Activated CD4-positive, alpha-beta memory T cell treated with anti-CD3 and anti-CD28 coated beads for 36 hours (primary cell): ENCODE measurements around the gene MAPK8IP1. TPM values are rescaled to one million over a fixed set of nuclear protein-coding genes. Genes with fewer than 3 reads are reported as not detected.
"Not testable (repeated sequence)": the region's sequence is repeated elsewhere in the genome, so short reads cannot be mapped to it uniquely, and the experiment has no call there.

Experiments used
- CTCF ChIA-PET: fragments of 350-600 bp; sonication (Branson Sonifier 250); formaldehyde crosslinking; loops from one replicate; lab custom pipeline; 2021; ENCODE audit warnings: antibody characterized with exemption, inconsistent platforms; lab: Charles Lee
- POLR2A ChIA-PET: fragments of 350-600 bp; sonication (Branson Sonifier 250); formaldehyde crosslinking; loops from one replicate; lab custom pipeline; 2021; ENCODE audit warnings: antibody characterized with exemption; lab: Charles Lee
- DNase-seq: peaks from one replicate; pipeline ENCODE4 v3.0.0-alpha.2; 2020
- H3K27ac Mint-ChIP-seq: one replicate; pipeline ENCODE4 v1.8.0; 2021; ENCODE audit warnings: mixed read lengths
- H3K27me3 Mint-ChIP-seq: one replicate; pipeline ENCODE4 v1.8.0; 2021; ENCODE audit warnings: mixed read lengths
- H3K36me3 Mint-ChIP-seq: one replicate; pipeline ENCODE4 v1.8.0; 2021; ENCODE audit warnings: mixed read lengths
- H3K4me1 Mint-ChIP-seq: one replicate; pipeline ENCODE4 v1.8.0; 2021; ENCODE audit warnings: low read depth, mixed read lengths
- H3K4me3 Mint-ChIP-seq: one replicate; pipeline ENCODE4 v1.8.0; 2021; ENCODE audit warnings: mild to moderate bottlenecking, mixed read lengths
- H3K9me3 Mint-ChIP-seq: one replicate; pipeline ENCODE4 v1.8.0; 2021; ENCODE audit warnings: mixed read lengths
- intact Hi-C: fragments of 100-400 bp; cut with micrococcal nuclease; formaldehyde crosslinking; loops from one replicate; pipeline ENCODE4 v1.15.1; 2023
- total RNA-seq, 2 experiments: library from RNA; stranded (reverse); gene quantifications; one replicate each; pipeline ENCODE4 v1.2.3, GENCODE V29; 2021

MAPK8IP1 gene
- total RNA-seq, 2 experiments from 2014 or later = 0.43 to 0.58 TPM

DNA sequence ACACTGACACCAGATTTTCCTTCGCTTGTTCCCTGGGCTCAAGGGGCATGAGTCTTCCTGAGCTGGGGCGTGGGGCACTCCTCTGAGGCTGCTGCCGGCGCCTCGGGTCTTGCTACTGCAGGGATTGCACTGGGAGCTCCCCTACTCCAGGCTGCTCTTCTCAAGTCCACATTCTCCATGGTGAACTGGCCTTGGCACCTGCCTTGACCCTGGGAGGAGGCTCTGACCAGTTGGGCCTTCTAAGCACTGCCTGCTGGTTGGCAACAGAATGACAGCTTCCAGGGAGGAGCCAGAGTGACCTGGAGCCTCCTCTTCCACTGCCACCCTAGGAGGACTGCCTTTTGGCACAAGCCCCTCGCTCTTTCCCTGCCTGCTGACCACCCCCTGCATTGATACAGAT, 12.1 kb downstream of the MAPK8IP1 start:
- Mint-ChIP-seq H3K27me3 (peaks cover 27% of the 10 kb centered on the region), H3K4me1 (no peaks in the 10 kb centered on the region), H3K27ac (no peak overlapping the region), H3K4me3 (no peak overlapping the region), H3K9me3 (no peaks in the 10 kb centered on the region), H3K36me3 (no peaks in the 10 kb centered on the region)
- DNase-seq = no peak
- ChIA-PET POLR2A (no interaction called here), CTCF (no interaction called here)
- intact Hi-C loops = no loop called here

DNA sequence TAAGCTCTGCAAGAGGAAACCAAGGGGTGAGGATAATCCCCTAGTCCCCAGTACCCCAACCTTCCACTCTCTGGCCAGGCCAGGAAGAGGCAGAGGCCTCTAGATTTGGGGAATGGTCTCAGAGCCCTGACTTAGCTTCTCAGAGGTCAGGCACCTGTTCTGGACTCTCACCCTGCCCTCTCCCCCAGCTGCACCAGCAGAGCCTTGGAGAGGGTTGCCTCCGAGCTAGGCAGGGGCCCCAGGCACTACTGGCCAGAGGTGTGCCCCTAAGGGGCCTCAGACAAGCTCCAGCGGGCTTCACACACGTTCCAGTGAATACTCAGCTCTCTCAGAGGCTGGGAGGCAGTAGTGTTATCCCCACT, 13.6 kb downstream of the MAPK8IP1 start:
- CTCF ChIA-PET = no interaction called here
- no peaks in the 10 kb centered on the region for H3K4me1 Mint-ChIP-seq
- H3K36me3 Mint-ChIP-seq = no peaks in the 10 kb centered on the region
- intact Hi-C loops = no loop called here
- DNase-seq = no peak
- peaks cover 23% of the 10 kb centered on the region for H3K27me3 Mint-ChIP-seq
- H3K4me3 Mint-ChIP-seq = peak overlapping the region; percentile 37
- H3K27ac Mint-ChIP-seq = no peak overlapping the region
- POLR2A ChIA-PET = interaction anchor here (1.1 kb wide), 1 partner anchor 19 kb away, joined by 3 read pairs; the partner anchor contains the start of gene PEX16
- no peaks in the 10 kb centered on the region for H3K9me3 Mint-ChIP-seq

DNA sequence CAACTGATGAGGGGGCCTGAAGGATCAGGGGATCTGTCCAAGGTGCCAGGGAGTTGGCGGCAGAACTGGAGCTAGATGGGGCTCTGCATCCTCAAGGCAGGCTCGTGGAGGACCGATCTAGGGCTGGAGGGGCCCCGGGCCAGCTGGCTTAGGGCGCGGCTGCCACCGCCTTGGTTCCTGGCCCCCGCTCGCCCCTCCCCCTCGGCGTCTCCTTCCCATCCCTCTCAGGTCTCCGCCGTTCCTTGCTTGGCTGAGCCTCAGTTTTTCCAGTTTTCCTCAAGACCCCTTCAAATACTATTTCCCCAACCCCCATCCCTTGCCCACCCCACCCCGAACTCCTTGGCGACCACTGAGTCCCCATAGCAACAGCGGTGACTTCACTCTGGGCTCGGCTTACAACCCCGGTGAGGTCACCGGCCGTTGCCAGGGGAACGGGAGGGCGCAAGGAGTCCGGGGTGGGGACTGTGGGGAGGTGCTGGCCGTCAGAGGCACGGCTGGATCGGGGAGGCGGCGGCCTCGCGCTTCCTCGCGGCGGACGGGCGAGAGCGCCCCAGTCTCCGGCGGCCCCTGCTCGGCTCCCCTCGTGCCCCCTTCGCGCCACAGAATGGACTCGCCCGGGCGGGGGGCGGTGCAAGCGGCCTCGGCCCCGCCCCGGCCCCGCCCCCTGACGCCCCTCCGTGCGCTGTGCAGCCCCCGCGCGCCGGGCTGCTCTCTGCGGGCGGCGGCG, 14.2 kb downstream of the MAPK8IP1 start:
- ChIA-PET POLR2A (no interaction called here), CTCF (no interaction called here)
- intact Hi-C loops = no loop called here
- H3K4me1 Mint-ChIP-seq = no peaks in the 10 kb centered on the region
- H3K27ac Mint-ChIP-seq = no peak overlapping the region
- peak; percentile 75 for DNase-seq
- no peaks in the 10 kb centered on the region for H3K36me3 Mint-ChIP-seq
- peaks cover 18% of the 10 kb centered on the region for H3K27me3 Mint-ChIP-seq
- H3K4me3 Mint-ChIP-seq = peak overlapping the region; percentile 37
- H3K9me3 Mint-ChIP-seq = no peaks in the 10 kb centered on the region

DNA sequence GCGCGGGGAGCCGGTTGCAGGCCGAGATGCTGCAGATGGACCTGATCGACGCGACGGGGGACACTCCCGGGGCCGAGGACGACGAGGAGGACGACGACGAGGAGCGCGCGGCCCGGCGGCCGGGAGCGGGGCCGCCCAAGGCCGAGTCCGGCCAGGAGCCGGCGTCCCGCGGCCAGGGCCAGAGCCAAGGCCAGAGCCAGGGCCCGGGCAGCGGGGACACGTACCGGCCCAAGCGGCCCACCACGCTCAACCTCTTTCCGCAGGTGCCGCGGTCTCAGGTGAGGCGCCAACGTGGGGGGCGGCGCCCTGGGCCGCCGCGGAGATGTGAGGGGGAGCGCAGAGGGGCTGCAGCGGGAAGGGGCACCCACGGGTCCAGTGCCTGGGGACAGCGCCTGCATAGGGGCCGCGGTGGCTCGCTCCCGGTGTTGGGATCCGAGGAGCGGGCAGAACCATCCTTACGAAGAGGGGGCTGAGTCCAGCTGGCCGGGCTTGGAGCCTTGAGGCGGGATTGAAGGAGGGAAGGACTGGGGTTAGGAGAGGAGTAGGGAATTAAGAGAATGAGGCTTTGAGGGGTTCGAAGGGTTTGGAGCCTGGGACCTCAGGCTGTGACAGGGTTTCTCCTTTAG, 14.8 kb downstream of the MAPK8IP1 start:
- CTCF ChIA-PET, H3K9me3 Mint-ChIP-seq, H3K27ac Mint-ChIP-seq, H3K36me3 Mint-ChIP-seq, H3K4me1 Mint-ChIP-seq, intact Hi-C loops, DNase-seq: not testable (repeated sequence)
- POLR2A ChIA-PET = interaction anchor here (1.2 kb wide), 1 partner anchor 18 kb away, joined by 4 read pairs; no protein-coding TSS in a partner anchor
- Mint-ChIP-seq H3K27me3 (peaks cover 13% of the 10 kb centered on the region), H3K4me3 (peak overlapping the region; percentile 35)

DNA sequence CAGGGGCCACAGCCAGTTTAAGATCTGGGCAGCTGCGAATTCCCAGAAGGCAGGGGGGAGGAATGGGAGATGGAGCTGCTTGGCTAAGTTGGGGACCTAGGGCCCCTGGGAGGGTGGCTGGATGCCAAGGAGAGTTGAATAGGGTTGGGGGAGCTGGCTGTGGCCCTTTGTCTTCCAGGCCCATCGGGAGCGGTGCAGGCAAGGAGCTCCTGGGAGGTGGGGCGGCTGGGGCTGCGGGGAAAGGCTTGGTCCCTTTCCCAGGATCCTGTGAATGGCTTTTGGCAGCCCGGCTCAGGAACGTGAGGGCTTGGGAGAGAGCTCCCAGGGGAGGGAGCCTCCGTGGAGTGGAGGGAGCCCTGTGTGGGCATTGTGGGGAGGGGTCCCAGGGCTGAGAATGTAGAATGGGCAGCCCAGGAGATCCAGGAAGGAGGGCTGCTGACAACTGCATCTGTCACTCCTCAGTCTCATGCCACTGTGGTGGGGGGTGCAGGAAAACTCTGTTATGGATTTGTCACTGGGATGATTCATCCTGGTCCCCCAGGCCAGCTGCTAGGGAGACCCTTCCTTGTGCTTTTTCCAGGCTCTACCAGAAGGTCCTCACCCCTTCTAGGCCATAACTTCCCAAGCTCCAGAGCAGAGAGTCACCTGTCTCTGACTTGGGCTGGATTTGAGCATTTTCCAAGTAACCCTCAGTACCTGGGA, 15.6 kb downstream of the MAPK8IP1 start:
- peaks cover 11% of the 10 kb centered on the region for H3K27me3 Mint-ChIP-seq
- no peaks in the 10 kb centered on the region for H3K4me1 Mint-ChIP-seq
- no peaks in the 10 kb centered on the region for H3K9me3 Mint-ChIP-seq
- no peak overlapping the region for H3K27ac Mint-ChIP-seq
- ChIA-PET POLR2A (interaction anchor here (1.2 kb wide), 1 partner anchor 17 kb away, joined by 4 read pairs; no protein-coding TSS in a partner anchor), CTCF (no interaction called here)
- peak overlapping the region; percentile 35 for H3K4me3 Mint-ChIP-seq
- intact Hi-C loops = no loop called here
- H3K36me3 Mint-ChIP-seq = no peaks in the 10 kb centered on the region
- no peak for DNase-seq

DNA sequence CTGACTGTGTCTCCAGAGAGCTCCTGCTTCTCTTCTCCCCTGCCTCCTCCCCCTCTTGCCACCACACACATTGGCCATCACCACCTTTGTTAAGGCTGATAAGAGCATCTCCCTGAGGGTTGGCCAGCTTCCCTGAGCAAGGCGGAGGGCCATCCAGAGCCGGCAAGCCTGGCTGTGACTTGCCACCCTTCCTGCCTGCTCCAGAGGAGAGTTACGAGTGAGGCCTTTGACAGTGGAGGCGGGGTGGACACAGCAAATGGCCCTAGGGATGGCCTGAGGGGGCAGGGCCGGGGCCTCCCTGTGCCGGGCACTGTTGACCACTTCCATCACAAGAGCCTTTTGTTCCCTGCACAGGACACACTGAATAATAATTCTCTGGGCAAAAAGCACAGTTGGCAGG, 16.2 kb downstream of the MAPK8IP1 start:
- Mint-ChIP-seq H3K4me3 (no peak overlapping the region), H3K36me3 (no peaks in the 10 kb centered on the region), H3K4me1 (peaks cover 4% of the 10 kb centered on the region), H3K27ac (no peak overlapping the region), H3K27me3 (peaks cover 11% of the 10 kb centered on the region), H3K9me3 (no peaks in the 10 kb centered on the region)
- CTCF ChIA-PET = no interaction called here
- POLR2A ChIA-PET = interaction anchor here (1.2 kb wide), 1 partner anchor 17 kb away, joined by 4 read pairs; no protein-coding TSS in a partner anchor
- intact Hi-C loops = no loop called here
- DNase-seq = no peak

DNA sequence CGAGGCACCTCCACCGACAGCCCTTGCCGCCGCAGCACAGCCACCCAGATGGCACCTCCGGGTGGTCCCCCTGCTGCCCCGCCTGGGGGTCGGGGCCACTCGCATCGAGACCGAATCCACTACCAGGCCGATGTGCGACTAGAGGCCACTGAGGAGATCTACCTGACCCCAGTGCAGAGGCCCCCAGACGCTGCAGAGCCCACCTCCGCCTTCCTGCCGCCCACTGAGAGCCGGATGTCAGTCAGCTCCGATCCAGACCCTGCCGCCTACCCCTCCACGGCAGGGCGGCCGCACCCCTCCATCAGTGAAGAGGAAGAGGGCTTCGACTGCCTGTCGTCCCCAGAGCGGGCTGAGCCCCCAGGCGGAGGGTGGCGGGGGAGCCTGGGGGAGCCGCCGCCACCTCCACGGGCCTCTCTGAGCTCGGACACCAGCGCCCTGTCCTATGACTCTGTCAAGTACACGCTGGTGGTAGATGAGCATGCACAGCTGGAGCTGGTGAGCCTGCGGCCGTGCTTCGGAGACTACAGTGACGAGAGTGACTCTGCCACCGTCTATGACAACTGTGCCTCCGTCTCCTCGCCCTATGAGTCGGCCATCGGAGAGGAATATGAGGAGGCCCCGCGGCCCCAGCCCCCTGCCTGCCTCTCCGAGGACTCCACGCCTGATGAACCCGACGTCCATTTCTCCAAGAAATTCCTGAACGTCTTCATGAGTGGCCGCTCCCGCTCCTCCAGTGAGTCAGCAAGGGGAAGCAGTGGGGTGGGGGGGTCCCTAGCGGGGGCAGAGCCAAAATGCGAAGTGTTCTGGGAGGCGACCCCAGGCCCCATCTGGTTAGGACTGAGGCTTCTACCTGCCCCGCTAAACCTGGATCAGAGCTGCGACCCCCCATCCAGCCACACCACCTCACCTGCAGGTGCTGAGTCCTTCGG, 17.3 kb downstream of the MAPK8IP1 start:
- intact Hi-C loops = no loop called here
- Mint-ChIP-seq H3K4me3 (no peak overlapping the region), H3K4me1 (peaks cover 4% of the 10 kb centered on the region), H3K27me3 (peaks cover 10% of the 10 kb centered on the region), H3K27ac (no peak overlapping the region), H3K36me3 (no peaks in the 10 kb centered on the region), H3K9me3 (no peaks in the 10 kb centered on the region)
- DNase-seq = no peak
- ChIA-PET CTCF (interaction anchor here (0.6 kb wide), 1 partner anchor 19 kb away, joined by 3 read pairs; the partner anchor contains the start of gene LARGE2), POLR2A (no interaction called here)

DNA sequence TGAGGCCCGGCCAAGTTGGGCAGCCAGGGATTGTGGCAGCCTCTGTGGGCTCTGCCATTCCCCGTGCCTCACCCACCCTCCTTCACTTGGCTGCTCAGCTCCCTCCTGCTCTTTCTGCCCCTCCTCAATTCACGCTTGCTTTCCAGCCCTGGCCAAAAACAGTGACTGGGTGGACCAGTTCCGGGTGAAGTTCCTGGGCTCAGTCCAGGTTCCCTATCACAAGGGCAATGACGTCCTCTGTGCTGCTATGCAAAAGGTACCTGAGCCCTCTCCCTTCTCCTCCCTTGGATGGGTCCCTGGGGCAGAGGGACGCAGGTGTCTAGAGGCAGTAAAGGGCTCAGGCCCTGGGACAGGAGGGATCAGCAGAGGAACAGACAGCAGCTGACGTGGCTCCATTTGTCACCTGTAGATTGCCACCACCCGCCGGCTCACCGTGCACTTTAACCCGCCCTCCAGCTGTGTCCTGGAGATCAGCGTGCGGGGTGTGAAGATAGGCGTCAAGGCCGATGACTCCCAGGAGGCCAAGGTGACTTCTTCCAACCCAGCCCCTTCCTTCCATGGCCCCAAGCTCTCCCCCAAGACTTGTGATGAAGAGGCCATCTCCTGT, 19.0 kb downstream of the MAPK8IP1 start:
- Mint-ChIP-seq H3K9me3 (no peaks in the 10 kb centered on the region), H3K4me1 (peaks cover 4% of the 10 kb centered on the region), H3K4me3 (no peak overlapping the region), H3K27me3 (peaks cover 5% of the 10 kb centered on the region), H3K27ac (no peak overlapping the region), H3K36me3 (no peaks in the 10 kb centered on the region)
- DNase-seq = no peak
- POLR2A ChIA-PET = no interaction called here
- CTCF ChIA-PET = no interaction called here
- intact Hi-C loops = no loop called here

DNA sequence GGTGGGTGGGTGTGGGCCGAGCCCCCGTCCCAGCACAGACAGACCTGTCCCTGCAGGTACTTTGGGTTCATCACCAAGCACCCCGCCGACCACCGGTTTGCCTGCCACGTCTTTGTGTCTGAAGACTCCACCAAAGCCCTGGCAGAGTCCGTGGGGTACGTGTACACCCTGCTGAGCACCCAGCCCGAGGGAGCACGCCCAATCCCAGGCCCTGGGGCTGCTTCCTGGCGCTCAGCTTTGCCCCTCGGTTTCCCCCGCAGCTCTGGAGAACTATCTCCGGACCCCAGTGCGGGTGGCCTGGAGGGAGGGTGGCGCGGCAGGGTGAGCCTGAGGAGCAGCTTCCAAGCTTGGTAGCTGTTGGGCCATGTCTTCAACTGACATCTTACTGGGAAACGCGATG, 19.6 kb downstream of the MAPK8IP1 start:
- no peaks in the 10 kb centered on the region for H3K36me3 Mint-ChIP-seq
- ChIA-PET POLR2A (no interaction called here), CTCF (no interaction called here)
- peaks cover 5% of the 10 kb centered on the region for H3K27me3 Mint-ChIP-seq
- H3K4me3 Mint-ChIP-seq = no peak overlapping the region
- no peaks in the 10 kb centered on the region for H3K9me3 Mint-ChIP-seq
- intact Hi-C loops = no loop called here
- no peak for DNase-seq
- H3K4me1 Mint-ChIP-seq = peaks cover 4% of the 10 kb centered on the region
- H3K27ac Mint-ChIP-seq = no peak overlapping the region

DNA sequence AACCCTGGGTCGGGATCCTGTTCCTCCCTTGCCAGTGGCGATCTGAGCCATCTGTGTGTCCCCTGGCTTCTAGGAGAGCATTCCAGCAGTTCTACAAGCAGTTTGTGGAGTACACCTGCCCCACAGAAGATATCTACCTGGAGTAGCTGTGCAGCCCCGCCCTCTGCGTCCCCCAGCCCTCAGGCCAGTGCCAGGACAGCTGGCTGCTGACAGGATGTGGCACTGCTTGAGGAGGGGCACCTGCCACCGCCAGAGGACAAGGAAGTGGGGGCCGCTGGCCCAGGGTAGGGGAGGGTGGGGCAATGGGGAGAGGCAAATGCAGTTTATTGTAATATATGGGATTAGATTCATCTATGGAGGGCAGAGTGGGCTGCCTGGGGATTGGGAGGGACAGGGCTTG, 20.1 kb downstream of the MAPK8IP1 start:
- H3K4me1 Mint-ChIP-seq, CTCF ChIA-PET: not testable (repeated sequence)

DNA sequence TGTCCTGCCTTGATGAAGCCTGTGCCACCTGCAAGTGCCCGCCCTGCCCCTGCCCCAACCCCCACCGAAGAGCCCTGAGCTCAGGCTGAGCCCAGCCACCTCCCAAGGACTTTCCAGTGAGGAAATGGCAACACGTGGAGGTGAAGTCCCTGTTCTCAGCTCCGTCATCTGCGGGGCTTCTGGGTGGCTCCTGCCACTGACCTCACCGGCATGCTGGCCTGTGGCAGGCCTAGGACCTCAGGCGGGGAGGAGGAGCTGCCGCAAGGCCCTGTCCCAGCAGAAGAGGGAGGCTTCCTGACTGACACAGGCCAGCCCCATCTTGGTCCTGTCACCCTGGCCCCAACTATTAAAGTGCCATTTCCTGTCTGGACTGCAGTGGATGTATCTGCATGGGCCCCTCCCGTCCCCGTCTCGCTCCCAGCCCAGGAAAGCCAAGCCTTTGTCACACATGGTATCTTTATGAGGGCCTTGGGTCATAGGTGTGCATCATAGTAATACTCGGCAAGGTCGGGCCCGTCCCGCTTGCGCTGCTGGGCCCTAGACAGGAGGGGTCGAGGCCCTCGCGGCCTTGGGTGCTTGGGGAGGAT, 20.7 kb downstream of the MAPK8IP1 start:
- CTCF ChIA-PET = no interaction called here
- Mint-ChIP-seq H3K27me3 (no peaks in the 10 kb centered on the region), H3K9me3 (no peaks in the 10 kb centered on the region), H3K4me3 (no peak overlapping the region), H3K4me1 (peaks cover 4% of the 10 kb centered on the region), H3K27ac (no peak overlapping the region), H3K36me3 (peaks cover 1% of the 10 kb centered on the region)
- DNase-seq = peak; percentile 17
- POLR2A ChIA-PET = no interaction called here
- intact Hi-C loops = no loop called here

More for the DNA sequence above, 20.1 kb downstream of the MAPK8IP1 start:
- intact Hi-C loops, H3K4me3 Mint-ChIP-seq, DNase-seq, H3K27ac Mint-ChIP-seq, H3K27me3 Mint-ChIP-seq, H3K9me3 Mint-ChIP-seq, POLR2A ChIA-PET, H3K36me3 Mint-ChIP-seq: not testable (repeated sequence)
